Sigmoid colon (tissue), 7 donors: ENCODE measurements around the gene SBF2. TPM values are rescaled to one million over a fixed set of nuclear protein-coding genes. Genes with fewer than 3 reads are reported as not detected.

Source experiments
- DNase-seq: peaks from one replicate; pipeline ENCODE4 v3.0.0-alpha.2; 2019
- H3K27ac ChIP-seq, 4 donors: fragments of 200-600 bp; sonication (generic); one replicate each; pipeline ENCODE4 v1.5.1; 2016 to 2019; ENCODE audit warnings: mild to moderate bottlenecking in 1 of 4
- H3K27me3 ChIP-seq, 3 donors: fragments of 200-600 bp; sonication (generic); one replicate each; pipeline ENCODE4 v1.5.1; 2019; ENCODE audit warnings: mild to moderate bottlenecking in 1 of 3
- H3K36me3 ChIP-seq, 4 donors: fragments of 200-600 bp; sonication (generic); one replicate each; pipeline ENCODE4 v1.5.1; 2016 to 2019
- H3K4me1 ChIP-seq, 4 donors: fragments of 200-600 bp; sonication (generic); one replicate each; pipeline ENCODE4 v1.5.1; 2017 to 2019
- H3K4me3 ChIP-seq, 4 donors: fragments of 200-600 bp; sonication (generic); one replicate each; pipeline ENCODE4 v1.5.1; 2017 to 2019; ENCODE audit warnings: mild to moderate bottlenecking in 2 of 4, moderate library complexity in 1 of 4
- H3K9me3 ChIP-seq, 4 donors: fragments of 200-600 bp in 3 of 4; sonication (generic) in 3 of 4; one replicate each; pipeline versions ENCODE4 v1.5.1 to v1.6.1; 2013 to 2019
- CTCF ChIP-seq, 4 experiments: fragments of 450-650 bp in 3 of 4; fragments of 200-600 bp in 1 of 4; IDR thresholded peaks; one replicate each; pipeline ENCODE4 v1.5.1; 2016 to 2019; ENCODE audit warnings: antibody characterized with exemption in 4 of 4, mild to moderate bottlenecking in 3 of 4, moderate library complexity in 2 of 4
- EP300 ChIP-seq, 4 donors: sonication (generic); formaldehyde crosslinking; IDR thresholded peaks; one replicate each; pipeline ENCODE4 v1.6.1; 2017; ENCODE audit warnings: antibody characterized with exemption in 4 of 4
- POLR2A ChIP-seq, 2 donors: fragments of 450-650 bp; IDR thresholded peaks; one replicate each; pipeline ENCODE4 v1.6.1; 2016; ENCODE audit warnings: antibody characterized with exemption in 2 of 2, mild to moderate bottlenecking in 2 of 2, moderate library complexity in 2 of 2
- POLR2AphosphoS5 ChIP-seq, 4 donors: sonication (generic); formaldehyde crosslinking; IDR thresholded peaks; one replicate each; pipeline ENCODE4 v1.6.1; 2017; ENCODE audit warnings: antibody characterized with exemption in 4 of 4
- WGBS, 2 donors: extraction: QIAGEN DNeasy Blood & Tissue Kit; methylation state at CpG; one replicate each; pipeline ENCODE4 v1.1.7; 2013; 5-methylcytosine and 5-hydroxymethylcytosine counted together
- intact Hi-C: fragments of 100-400 bp; cut with DNase I; formaldehyde crosslinking; loops from one replicate; pipeline ENCODE4 v1.15.1; 2023
- polyA plus RNA-seq, 3 donors: library from polyadenylated mRNA; stranded (reverse); fragments of 200-250 nt; gene quantifications; one replicate each; pipeline ENCODE4 v1.2.3, GENCODE V29; 2013
- total RNA-seq, 4 donors: library from RNA; depleted of rRNA; stranded (reverse); fragments of >200 nt; gene quantifications; one replicate each; pipeline ENCODE4 v1.1.0, GENCODE V29; 2016
- donor health status: healthy with polysubstance abuse.
- donor health status: Bipolar disorder and iron deficiency.
- donor health status: healthy.

The SBF2 gene
- total and polyA plus RNA-seq, 7 donors = 9.5 to 67.5 (median 47.1) TPM

- H3K27ac ChIP-seq = no peak overlapping the region
- no peak for DNase-seq
- H3K4me3 ChIP-seq = no peak overlapping the region
- WGBS, 2 donors = 73 to 97% methylated on average over 2 of the region's 2 CpGs
- H3K9me3 ChIP-seq = no peaks in the 10 kb centered on the region
- no peaks in the 10 kb centered on the region for H3K27me3 ChIP-seq
- H3K36me3 ChIP-seq = peaks cover 0 to 32% (median 10%) of the 10 kb centered on the region in 4 donors
- intact Hi-C loops = no loop called here
- TF ChIP-seq POLR2A (IDR thresholded peaks at IDR 0.05) (no peak), CTCF (IDR thresholded peaks at IDR 0.05) (no peak), EP300 (IDR thresholded peaks at IDR 0.05) (no peak), POLR2AphosphoS5 (IDR thresholded peaks at IDR 0.05) (no peak)
- H3K4me1 ChIP-seq = peaks cover 0 to 12% (median 7%) of the 10 kb centered on the region in 4 donors
Observed at GRCh38 chr11:9855579-9856287, 438.3 kb downstream of the SBF2 start.

GRCh38 chr11:9853929-9854552 lies 440.0 kb downstream of the SBF2 start:
- H3K4me1 ChIP-seq = peaks cover 0 to 8% (median 5%) of the 10 kb centered on the region in 4 donors
- H3K27ac ChIP-seq = no peak overlapping the region
- no peak overlapping the region for H3K4me3 ChIP-seq
- intact Hi-C loops = no loop called here
- WGBS, 2 donors = 73 to 84% methylated on average over 1 of the region's 1 CpG
- peaks cover 0 to 43% (median 12%) of the 10 kb centered on the region in 4 donors for H3K36me3 ChIP-seq
- no peak for TF ChIP-seq POLR2AphosphoS5 (IDR thresholded peaks at IDR 0.05)
- no peak for TF ChIP-seq CTCF (IDR thresholded peaks at IDR 0.05)
- TF ChIP-seq EP300 (IDR thresholded peaks at IDR 0.05) = no peak
- no peak for TF ChIP-seq POLR2A (IDR thresholded peaks at IDR 0.05)
- no peak for DNase-seq
- no peaks in the 10 kb centered on the region for H3K9me3 ChIP-seq
- no peaks in the 10 kb centered on the region for H3K27me3 ChIP-seq

GRCh38 chr11:9852465-9852864 lies 441.6 kb downstream of the SBF2 start:
- WGBS, 2 donors = 86 to 95% methylated on average over 2 of the region's 2 CpGs

GRCh38 chr11:9851366-9851765 lies 442.7 kb downstream of the SBF2 start:
- H3K36me3 ChIP-seq = peaks cover 0 to 46% (median 11%) of the 10 kb centered on the region in 4 donors
- TF ChIP-seq EP300 (IDR thresholded peaks at IDR 0.05) (no peak), POLR2AphosphoS5 (IDR thresholded peaks at IDR 0.05) (no peak), CTCF (IDR thresholded peaks at IDR 0.05) (no peak), POLR2A (IDR thresholded peaks at IDR 0.05) (no peak)
- intact Hi-C loops = no loop called here

More at GRCh38 chr11:9852465-9852864, 441.6 kb downstream of the SBF2 start:
- H3K36me3 ChIP-seq = peaks cover 0 to 43% (median 12%) of the 10 kb centered on the region in 4 donors
- no peaks in the 10 kb centered on the region for H3K27me3 ChIP-seq
- no peaks in the 10 kb centered on the region for H3K4me1 ChIP-seq
- DNase-seq = no peak
- H3K27ac ChIP-seq = no peak overlapping the region
- no peak overlapping the region for H3K4me3 ChIP-seq
- TF ChIP-seq POLR2A (IDR thresholded peaks at IDR 0.05) (no peak), EP300 (IDR thresholded peaks at IDR 0.05) (no peak), POLR2AphosphoS5 (IDR thresholded peaks at IDR 0.05) (no peak), CTCF (IDR thresholded peaks at IDR 0.05) (no peak)
- intact Hi-C loops = no loop called here
- H3K9me3 ChIP-seq = no peaks in the 10 kb centered on the region

More at GRCh38 chr11:9851366-9851765, 442.7 kb downstream of the SBF2 start:
- Histone ChIP-seq H3K27ac (no peak overlapping the region), H3K4me1 (no peaks in the 10 kb centered on the region), H3K9me3 (no peaks in the 10 kb centered on the region), H3K4me3 (no peak overlapping the region), H3K27me3 (no peaks in the 10 kb centered on the region)
- WGBS, 2 donors = 69 to 70% methylated on average over 4 of the region's 4 CpGs
- DNase-seq = no peak
